ENCODE measurements around the gene MYL6B.

GRCh38 chr12:56169229-56169759, 16.9 kb downstream of the MYL6B start:
- TF ChIP-seq CTCF (IDR thresholded peaks at IDR 0.05) (no peak), POLR2A (IDR thresholded peaks at IDR 0.05) (no peak)
